Effector memory CD8-positive, alpha-beta T cell (primary cell): ENCODE results near the gene ADGRL3.
"Not testable (repeated sequence)": the region's sequence is repeated elsewhere in the genome, so short reads cannot be mapped to it uniquely, and the experiment has no call there.

ENCODE experiments used
- ATAC-seq: fragments of 150-1000 bp; cut with Tn5 transposase; replicated peaks from 2 replicates; pipeline ENCODE4 v1.10.0; 2021; ENCODE audit warnings: mild to moderate bottlenecking, moderate library complexity
- DNase-seq, 3 experiments: peaks; one replicate each; pipeline ENCODE4 v3.0.0; 2021
- H3K27ac Mint-ChIP-seq, 2 donors: one replicate each; pipeline ENCODE4 v1.8.0; 2022; ENCODE audit warnings: mild to moderate bottlenecking in 2 of 2, mixed read lengths in 2 of 2, moderate library complexity in 2 of 2
- H3K27me3 Mint-ChIP-seq, 2 donors: one replicate each; pipeline ENCODE4 v1.8.0; 2022; ENCODE audit warnings: mixed read lengths in 2 of 2
- H3K36me3 Mint-ChIP-seq: one replicate; pipeline ENCODE4 v1.8.0; 2022; ENCODE audit warnings: mild to moderate bottlenecking, moderate library complexity, mixed read lengths; ENCODE audit not compliant: insufficient read depth
- H3K4me1 Mint-ChIP-seq, 2 donors: one replicate each; pipeline ENCODE4 v1.8.0; 2022; ENCODE audit warnings: low read depth in 2 of 2, mixed read lengths in 2 of 2
- H3K4me3 Mint-ChIP-seq, 2 donors: one replicate each; pipeline ENCODE4 v1.8.0; 2022; ENCODE audit warnings: mild to moderate bottlenecking in 2 of 2, mixed read lengths in 2 of 2, moderate library complexity in 2 of 2
- H3K9me3 Mint-ChIP-seq, 2 donors: one replicate each; pipeline ENCODE4 v1.8.0; 2022; ENCODE audit warnings: mixed read lengths in 2 of 2

The ADGRL3 gene

DNA sequence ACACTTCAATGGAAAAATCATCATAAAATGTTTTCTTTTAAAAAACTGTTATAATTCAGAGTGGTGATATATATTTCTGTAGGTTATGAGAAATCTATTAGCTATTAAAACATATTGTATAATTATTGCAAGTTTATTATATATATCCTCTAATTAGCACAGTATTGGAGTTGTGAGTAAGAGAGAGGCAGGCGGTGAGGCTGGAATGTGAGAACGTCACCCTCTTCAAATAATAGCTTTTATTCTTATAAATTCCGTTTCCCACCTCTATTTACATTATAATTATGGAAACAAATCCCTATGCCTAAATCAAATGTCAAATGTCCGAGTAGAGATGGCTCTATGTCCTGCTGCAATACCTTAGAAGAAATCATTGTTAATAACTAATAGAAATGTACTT, 292.9 kb downstream of the ADGRL3 start:
- no peaks in the 10 kb centered on the region for H3K27me3 Mint-ChIP-seq
- peaks cover 0 to 9% of the 10 kb centered on the region in 2 donors for H3K9me3 Mint-ChIP-seq
- H3K4me1 Mint-ChIP-seq, result no peaks in the 10 kb centered on the region
- no peak overlapping the region for H3K4me3 Mint-ChIP-seq
- no peak overlapping the region for H3K27ac Mint-ChIP-seq
- no peaks in the 10 kb centered on the region for H3K36me3 Mint-ChIP-seq
- no peak for ATAC-seq
- no peak for DNase-seq

DNA sequence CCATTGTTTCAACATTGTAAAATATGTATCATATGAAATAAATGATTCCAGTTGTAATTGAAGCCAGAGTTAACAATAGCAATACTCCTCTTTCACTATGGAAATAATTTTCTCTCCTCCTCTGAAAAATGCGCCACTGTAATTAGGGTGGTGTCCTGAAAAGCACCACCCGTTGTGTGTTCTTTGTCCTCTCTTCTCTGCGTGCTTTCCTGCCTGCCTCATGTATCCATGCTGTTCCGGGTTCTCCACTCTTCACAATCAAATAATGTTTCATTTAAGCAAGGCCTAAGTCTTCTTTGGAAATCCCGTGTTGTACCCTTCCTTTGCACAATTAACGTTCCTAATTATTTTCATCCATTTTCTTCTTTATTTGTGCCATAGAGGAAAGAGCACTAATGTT, 293.3 kb downstream of the ADGRL3 start:
- no peak overlapping the region for H3K4me3 Mint-ChIP-seq
- H3K27me3 Mint-ChIP-seq, result no peaks in the 10 kb centered on the region
- no peaks in the 10 kb centered on the region for H3K36me3 Mint-ChIP-seq
- no peaks in the 10 kb centered on the region for H3K4me1 Mint-ChIP-seq
- ATAC-seq, result no peak
- no peak for DNase-seq
- H3K9me3 Mint-ChIP-seq, result peaks cover 0 to 9% of the 10 kb centered on the region in 2 donors
- H3K27ac Mint-ChIP-seq, result no peak overlapping the region

DNA sequence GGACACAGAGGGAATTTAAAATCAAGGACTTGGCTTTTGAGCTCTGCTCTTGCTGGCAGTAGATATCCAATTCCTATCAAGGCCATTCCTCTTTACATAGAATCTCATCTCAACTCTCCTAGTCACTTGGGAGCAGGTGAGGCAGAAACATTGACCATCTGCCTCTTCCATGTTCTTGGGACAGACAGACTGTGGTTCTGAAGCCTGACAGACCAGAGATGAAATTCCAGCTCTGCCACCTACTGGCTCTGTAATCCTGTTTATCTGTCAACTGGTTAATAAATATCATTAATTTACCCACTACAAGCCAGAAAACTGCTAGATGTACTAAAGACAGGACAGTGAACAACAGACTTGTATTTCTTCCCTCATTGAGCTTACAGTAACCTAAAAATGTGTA, 300.8 kb downstream of the ADGRL3 start:
- H3K27ac Mint-ChIP-seq, result no peak overlapping the region
- H3K9me3 Mint-ChIP-seq, result peaks cover 0 to 3% of the 10 kb centered on the region in 2 donors
- no peak overlapping the region for H3K4me3 Mint-ChIP-seq
- H3K36me3 Mint-ChIP-seq, result no peaks in the 10 kb centered on the region
- no peaks in the 10 kb centered on the region for H3K4me1 Mint-ChIP-seq
- DNase-seq, result no peak
- no peaks in the 10 kb centered on the region for H3K27me3 Mint-ChIP-seq
- no peak for ATAC-seq

DNA sequence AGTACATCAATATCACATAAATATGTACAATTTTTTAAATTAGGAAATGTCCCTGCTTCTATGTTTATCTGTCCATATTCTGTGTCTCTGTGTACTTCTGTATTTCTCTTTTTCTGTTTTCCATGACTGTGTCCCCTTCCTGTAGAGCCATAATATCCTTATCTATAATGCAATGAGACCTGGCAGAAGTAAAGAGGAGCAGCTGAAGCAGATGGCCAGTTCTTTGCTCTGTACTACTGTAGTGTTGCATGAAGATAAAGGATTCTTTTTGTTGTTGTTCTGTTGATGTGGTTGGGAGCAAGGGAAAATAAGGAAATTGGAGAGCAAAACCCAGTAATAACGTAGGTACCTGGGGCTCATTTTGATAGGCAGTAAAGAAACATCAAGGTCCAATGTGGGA, 301.7 kb downstream of the ADGRL3 start:
- Mint-ChIP-seq H3K4me3 (no peak overlapping the region), H3K27ac (no peak overlapping the region)
- ATAC-seq, result no peak

DNA sequence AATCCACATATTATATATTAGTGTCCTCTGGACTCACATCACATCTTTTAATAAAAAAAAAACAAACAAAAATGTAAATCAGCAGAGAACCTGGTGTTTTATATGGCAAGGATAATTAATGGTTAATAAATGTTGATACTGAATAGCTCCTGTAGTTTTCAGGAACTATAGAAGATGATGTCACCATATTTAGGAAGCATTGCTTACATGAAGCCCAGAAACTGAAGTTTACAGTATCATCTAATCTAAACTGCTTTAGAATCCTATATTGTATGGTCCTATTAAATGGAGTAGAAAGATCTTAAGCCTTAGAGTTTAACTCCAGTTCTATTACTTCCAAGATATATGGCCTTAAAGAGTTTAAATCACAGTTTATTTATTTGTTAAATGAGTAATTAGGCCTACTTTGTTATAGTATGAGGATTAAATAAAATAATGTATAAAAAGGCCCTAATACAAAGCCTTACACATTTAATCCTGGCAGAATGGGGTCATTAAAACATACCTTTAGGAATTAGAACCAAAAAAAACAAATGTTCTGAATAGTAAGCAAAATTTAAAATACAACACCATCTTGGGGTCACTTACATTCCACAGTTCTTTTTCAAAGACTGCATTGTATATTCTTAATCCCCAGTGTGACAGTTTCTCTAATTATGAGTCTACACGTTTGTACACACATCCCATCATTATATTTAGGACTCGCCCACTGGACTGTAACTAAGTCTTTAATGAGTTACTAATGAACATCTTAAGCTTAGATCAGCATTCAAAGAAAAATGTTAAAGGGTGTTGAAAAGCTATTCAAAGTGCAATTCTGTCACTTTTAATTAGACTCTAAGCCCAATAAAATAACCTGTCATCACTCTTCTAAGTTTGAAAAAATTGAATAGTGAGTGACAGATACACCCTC, 305.9 kb downstream of the ADGRL3 start:
- no peaks in the 10 kb centered on the region for H3K4me1 Mint-ChIP-seq
- ATAC-seq, result no peak

More for the DNA sequence above, 301.7 kb downstream of the ADGRL3 start:
- no peaks in the 10 kb centered on the region for H3K4me1 Mint-ChIP-seq
- no peak for DNase-seq
- H3K27me3 Mint-ChIP-seq, result no peaks in the 10 kb centered on the region
- no peaks in the 10 kb centered on the region for H3K36me3 Mint-ChIP-seq
- peaks cover 0 to 3% of the 10 kb centered on the region in 2 donors for H3K9me3 Mint-ChIP-seq

DNA sequence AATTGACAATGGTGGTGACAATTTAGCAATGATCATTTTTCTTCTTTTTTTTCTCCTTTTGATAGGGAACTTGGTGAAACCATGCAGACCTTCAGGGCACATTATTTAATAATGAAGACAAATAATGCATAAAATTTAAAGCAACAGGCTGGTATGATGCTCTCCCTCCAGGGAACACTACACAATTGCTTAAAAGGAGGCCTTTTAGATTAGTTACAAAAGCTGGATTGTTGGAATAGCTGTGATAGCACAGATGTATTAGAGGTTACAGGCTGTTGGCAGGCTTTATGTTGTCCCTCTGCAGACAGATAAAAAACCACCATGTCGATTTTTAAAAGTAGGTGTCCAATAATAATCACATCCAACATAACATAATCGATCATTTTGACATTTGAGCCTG, 307.0 kb downstream of the ADGRL3 start:
- no peaks in the 10 kb centered on the region for H3K36me3 Mint-ChIP-seq

More for the DNA sequence above, 305.9 kb downstream of the ADGRL3 start:
- Mint-ChIP-seq H3K27ac (no peak overlapping the region), H3K4me3 (no peak overlapping the region), H3K36me3 (no peaks in the 10 kb centered on the region), H3K9me3 (peaks cover 5 to 14% of the 10 kb centered on the region in 2 donors), H3K27me3 (no peaks in the 10 kb centered on the region)
- no peak for DNase-seq

DNA sequence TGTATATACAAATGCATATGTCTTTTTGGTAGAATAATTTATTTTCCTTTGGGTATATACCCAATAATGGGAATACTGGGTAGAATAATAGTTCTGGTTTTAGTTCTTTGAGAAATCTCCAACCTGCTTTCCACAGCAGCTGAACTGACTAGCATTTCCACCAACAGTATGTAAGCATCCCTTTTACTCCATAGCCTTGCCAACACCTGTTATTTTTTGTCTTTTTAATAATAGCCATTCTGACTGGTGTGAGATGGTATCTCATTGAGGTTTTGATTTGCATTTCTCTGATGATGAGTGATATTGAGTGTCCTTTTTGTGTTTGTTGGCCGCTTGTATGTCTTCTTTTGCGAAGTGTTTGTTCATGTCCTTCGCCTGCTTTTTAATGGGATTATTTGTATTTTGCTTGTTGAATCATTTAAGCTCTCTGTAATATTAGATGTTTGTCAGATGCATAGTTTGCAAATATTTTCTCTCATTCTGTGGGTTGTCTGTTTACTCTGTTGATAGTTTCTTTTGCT, 309.7 kb downstream of the ADGRL3 start:
- not testable (repeated sequence) for H3K4me3 Mint-ChIP-seq, H3K27ac Mint-ChIP-seq, ATAC-seq, H3K36me3 Mint-ChIP-seq, DNase-seq, H3K4me1 Mint-ChIP-seq, H3K27me3 Mint-ChIP-seq
- peaks cover 4 to 14% of the 10 kb centered on the region in 2 donors for H3K9me3 Mint-ChIP-seq

More for the DNA sequence above, 307.0 kb downstream of the ADGRL3 start:
- DNase-seq (no peak), ATAC-seq (no peak)
- no peak overlapping the region for H3K4me3 Mint-ChIP-seq
- no peaks in the 10 kb centered on the region for H3K27me3 Mint-ChIP-seq
- H3K4me1 Mint-ChIP-seq, result no peaks in the 10 kb centered on the region
- peaks cover 3 to 14% of the 10 kb centered on the region in 2 donors for H3K9me3 Mint-ChIP-seq
- no peak overlapping the region for H3K27ac Mint-ChIP-seq

DNA sequence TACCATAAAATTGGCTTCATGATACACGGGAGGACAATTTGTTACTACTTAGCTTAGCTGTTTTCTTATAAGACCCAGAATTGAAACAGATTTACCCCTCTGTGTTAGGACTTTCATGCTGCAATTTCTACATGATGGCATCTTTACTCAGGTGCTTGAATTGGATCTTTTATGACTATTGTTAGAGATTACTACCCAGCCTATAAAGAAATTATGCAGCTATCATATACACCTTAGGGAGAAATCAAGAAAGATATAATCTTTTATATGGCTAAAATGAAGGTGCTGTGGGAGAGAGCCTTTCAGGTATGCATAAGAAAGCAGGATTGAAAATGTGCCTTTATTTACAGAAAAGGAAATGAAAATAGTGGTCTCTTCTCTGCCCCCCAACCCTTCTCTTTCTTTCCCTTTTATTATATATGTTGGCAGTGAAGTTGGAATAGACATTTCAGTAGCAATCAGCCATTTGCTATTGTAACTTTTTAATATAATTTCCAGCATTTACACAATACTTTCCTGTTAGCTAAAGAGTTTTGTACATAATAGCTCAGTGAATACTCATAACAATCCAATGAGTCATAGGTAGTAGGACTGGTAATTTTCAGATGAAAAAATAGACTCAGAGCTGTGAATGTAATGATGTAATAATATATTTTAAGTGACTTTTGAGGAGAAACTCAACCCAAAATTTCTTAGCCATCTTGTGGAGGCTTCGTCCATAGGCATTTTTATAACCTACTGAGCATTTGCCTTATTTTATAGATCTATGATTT, 311.8 kb downstream of the ADGRL3 start:
- Mint-ChIP-seq H3K4me3 (no peak overlapping the region), H3K9me3 (peaks cover 4 to 14% of the 10 kb centered on the region in 2 donors), H3K27ac (no peak overlapping the region), H3K4me1 (no peaks in the 10 kb centered on the region), H3K27me3 (no peaks in the 10 kb centered on the region), H3K36me3 (no peaks in the 10 kb centered on the region)
- DNase-seq (no peak), ATAC-seq (no peak)

DNA sequence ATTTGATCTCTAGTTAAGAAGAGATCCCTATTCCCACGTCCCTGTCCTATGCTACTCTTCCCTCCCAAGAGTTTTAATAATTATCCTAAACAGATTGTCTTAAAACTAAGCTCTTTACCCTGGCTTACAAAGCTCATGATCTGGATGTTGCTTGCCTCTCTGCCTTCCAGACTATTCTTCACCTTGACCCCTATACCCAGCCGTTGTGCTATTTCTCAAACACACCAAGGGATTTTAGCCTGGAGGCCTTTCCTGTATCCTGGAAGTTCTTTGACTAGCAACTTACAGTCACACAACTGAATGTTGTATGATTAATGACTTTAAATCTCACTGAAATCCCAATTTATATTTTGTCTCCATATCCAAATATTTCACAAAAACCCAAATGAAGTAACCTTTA, 314.9 kb downstream of the ADGRL3 start:
- Mint-ChIP-seq H3K4me3 (no peak overlapping the region), H3K36me3 (no peaks in the 10 kb centered on the region), H3K4me1 (no peaks in the 10 kb centered on the region), H3K27me3 (no peaks in the 10 kb centered on the region), H3K27ac (no peak overlapping the region), H3K9me3 (peaks cover 1 to 9% of the 10 kb centered on the region in 2 donors)
- ATAC-seq (no peak), DNase-seq (no peak)

DNA sequence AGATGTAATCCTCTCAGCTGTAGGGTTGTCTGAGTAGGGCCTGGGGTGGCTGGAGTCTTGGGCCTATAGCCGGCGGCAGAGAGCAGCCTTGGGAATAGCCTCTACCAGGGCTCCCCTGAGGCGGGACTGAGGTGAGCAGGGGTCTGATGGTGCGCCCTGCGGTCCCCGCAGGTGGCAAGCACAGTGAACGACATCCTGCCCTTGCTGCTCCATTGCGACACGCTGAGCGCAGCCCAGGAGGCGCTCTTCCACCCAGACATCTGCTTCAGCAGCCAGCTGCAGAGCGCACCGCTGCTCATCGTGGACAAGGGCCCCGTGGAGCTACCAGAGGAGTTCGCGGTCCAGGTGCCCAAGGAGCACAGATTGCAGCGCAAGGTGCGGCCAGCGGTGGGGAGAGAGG, 317.0 kb downstream of the ADGRL3 start:
- Mint-ChIP-seq H3K4me3 (no peak overlapping the region), H3K27me3 (no peaks in the 10 kb centered on the region), H3K36me3 (no peaks in the 10 kb centered on the region), H3K27ac (no peak overlapping the region), H3K9me3 (peaks cover 3 to 11% of the 10 kb centered on the region in 2 donors), H3K4me1 (no peaks in the 10 kb centered on the region)
- DNase-seq (no peak), ATAC-seq (no peak)

DNA sequence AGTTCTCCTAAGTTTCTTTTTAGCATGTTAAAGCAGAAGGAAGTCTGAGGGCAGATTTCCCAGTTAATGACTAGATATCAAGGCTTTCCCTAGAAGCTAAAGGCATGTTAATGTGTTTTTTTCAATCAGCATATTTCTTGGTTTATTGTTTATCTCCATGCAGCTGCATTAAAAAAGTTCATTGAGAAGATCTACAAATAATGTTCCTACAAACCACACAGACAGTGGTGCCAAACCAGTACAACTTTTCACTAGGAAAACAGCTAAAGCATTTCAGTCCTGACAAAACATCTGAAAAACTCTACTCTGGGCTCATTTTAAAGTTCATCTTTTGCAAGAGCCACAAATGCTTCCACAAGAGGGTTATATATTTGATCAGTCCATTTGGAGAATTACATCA, 320.0 kb downstream of the ADGRL3 start:
- Mint-ChIP-seq H3K27ac (no peak overlapping the region), H3K4me1 (no peaks in the 10 kb centered on the region), H3K27me3 (no peaks in the 10 kb centered on the region), H3K9me3 (peaks cover 3 to 17% of the 10 kb centered on the region in 2 donors), H3K36me3 (no peaks in the 10 kb centered on the region), H3K4me3 (no peak overlapping the region)
- no peak for ATAC-seq
- no peak for DNase-seq

DNA sequence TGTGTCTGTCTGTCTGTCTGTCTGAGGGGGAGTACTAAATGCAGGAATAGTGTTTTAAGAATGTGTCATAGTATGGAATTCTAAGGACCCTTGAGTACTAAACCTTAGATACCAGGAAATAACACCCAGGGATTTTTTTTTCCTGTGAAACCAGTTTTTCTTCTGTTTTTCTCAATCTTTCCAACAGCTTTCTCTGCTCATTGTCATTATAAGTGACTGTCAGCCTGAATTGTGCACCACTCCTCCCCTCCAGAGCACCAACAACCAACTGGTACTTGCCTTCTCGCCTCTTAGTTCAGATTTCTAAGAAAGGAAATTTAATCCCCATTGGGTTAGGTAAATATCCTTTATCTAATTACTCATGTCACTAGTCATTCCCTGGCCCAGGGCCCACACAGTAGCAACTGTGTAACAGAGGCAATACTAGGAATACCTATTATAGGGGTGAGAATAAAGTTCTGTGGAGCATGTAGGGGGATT, 320.6 kb downstream of the ADGRL3 start:
- Mint-ChIP-seq H3K36me3 (no peaks in the 10 kb centered on the region), H3K27ac (no peak overlapping the region), H3K27me3 (no peaks in the 10 kb centered on the region), H3K4me1 (no peaks in the 10 kb centered on the region), H3K9me3 (peaks cover 8 to 22% of the 10 kb centered on the region in 2 donors), H3K4me3 (no peak overlapping the region)
- ATAC-seq (no peak), DNase-seq (no peak)

DNA sequence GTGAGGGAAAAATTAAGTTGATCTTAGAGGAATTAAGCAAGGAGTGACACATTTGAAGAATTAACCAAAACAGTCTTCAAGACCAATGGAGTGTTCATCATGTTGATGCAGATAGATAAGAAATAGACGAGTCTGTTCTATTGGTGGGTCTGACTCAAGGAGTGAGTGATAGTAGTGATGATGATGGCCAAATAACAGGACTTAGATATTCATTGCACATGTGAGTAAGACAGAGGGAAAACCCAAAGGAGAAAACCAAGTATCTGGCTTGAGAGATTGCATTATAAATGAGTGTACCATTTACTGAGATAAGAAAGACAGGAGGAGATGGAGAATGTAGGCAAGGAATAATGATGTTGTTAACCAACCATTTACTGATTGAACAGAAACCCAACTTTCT, 321.3 kb downstream of the ADGRL3 start:
- ATAC-seq (no peak), DNase-seq (no peak)
- Mint-ChIP-seq H3K27me3 (no peaks in the 10 kb centered on the region), H3K4me1 (no peaks in the 10 kb centered on the region), H3K27ac (no peak overlapping the region), H3K4me3 (no peak overlapping the region), H3K36me3 (no peaks in the 10 kb centered on the region), H3K9me3 (peaks cover 8 to 24% of the 10 kb centered on the region in 2 donors)
